Kidney epithelial cell (primary cell): Measurements from ENCODE around the gene TMEFF1. TPM values are rescaled to one million over a fixed set of nuclear protein-coding genes. Genes with fewer than 3 reads are reported as not detected.

Experiments
- DNase-seq: peaks from one replicate; pipeline ENCODE4 v3.0.0-alpha.2; 2010; ENCODE audit warnings: low read depth
- H3K27me3 ChIP-seq: 2 replicates; pipeline ENCODE4 v1.6.0; 2011; ENCODE audit warnings: low read length; ENCODE audit not compliant: control insufficient read depth, insufficient read depth
- H3K36me3 ChIP-seq: 2 replicates; pipeline ENCODE4 v1.5.1; 2011; ENCODE audit warnings: low read length; ENCODE audit not compliant: control insufficient read depth, insufficient read depth
- H3K4me3 ChIP-seq: 2 replicates; pipeline ENCODE4 v1.5.1; 2011; ENCODE audit warnings: low read depth, mild to moderate bottlenecking, control low read depth, low read length
- total RNA-seq: library from RNA; depleted of rRNA; stranded (reverse); fragments of >200 nt; gene quantifications from 2 replicates; pipeline ENCODE4 v1.2.3, GENCODE V29; 2015
- TF ChIP-seq, protein P1 (sequence below): IDR thresholded peaks from 2 replicates; pipeline ENCODE4 v1.5.1; 2011; ENCODE audit warnings: mild to moderate bottlenecking, moderate library complexity, low read length, control low read depth, inconsistent platforms; ENCODE audit not compliant: insufficient read depth, poor library complexity, severe bottlenecking

TMEFF1 gene
- total RNA-seq, 1 donor from 2014 or later: 23.4 TPM

DNA sequence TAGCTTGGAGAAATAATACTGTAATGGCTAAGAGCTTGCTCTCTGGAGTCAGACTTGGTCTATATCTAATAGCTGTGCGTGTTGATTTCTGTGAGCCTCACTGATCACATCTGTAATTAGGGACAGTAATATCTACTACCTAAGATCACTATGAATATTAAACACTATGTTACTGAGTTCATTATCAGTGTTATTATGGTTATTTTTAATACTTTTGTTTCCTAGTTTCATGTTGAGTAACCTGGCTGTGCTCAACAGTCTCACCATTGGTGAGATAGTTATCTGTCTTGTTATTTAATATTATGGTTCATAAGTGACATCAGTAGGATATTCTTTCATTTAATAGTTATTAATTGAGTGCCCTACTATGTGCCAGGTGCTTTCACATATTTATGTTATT, 82.5 kb downstream of the TMEFF1 start:
- H3K27me3 ChIP-seq: no peaks in the 10 kb centered on the region
- TF ChIP-seq, protein P1, sequence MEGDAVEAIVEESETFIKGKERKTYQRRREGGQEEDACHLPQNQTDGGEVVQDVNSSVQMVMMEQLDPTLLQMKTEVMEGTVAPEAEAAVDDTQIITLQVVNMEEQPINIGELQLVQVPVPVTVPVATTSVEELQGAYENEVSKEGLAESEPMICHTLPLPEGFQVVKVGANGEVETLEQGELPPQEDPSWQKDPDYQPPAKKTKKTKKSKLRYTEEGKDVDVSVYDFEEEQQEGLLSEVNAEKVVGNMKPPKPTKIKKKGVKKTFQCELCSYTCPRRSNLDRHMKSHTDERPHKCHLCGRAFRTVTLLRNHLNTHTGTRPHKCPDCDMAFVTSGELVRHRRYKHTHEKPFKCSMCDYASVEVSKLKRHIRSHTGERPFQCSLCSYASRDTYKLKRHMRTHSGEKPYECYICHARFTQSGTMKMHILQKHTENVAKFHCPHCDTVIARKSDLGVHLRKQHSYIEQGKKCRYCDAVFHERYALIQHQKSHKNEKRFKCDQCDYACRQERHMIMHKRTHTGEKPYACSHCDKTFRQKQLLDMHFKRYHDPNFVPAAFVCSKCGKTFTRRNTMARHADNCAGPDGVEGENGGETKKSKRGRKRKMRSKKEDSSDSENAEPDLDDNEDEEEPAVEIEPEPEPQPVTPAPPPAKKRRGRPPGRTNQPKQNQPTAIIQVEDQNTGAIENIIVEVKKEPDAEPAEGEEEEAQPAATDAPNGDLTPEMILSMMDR: no peak
- no peaks in the 10 kb centered on the region for H3K36me3 ChIP-seq
- no peak overlapping the region for H3K4me3 ChIP-seq
- DNase-seq: no peak

- no peaks in the 10 kb centered on the region for H3K36me3 ChIP-seq
- DNase-seq: no peak
- H3K4me3 ChIP-seq: no peak overlapping the region
- TF ChIP-seq, protein P1: no peak
- H3K27me3 ChIP-seq: no peaks in the 10 kb centered on the region
Measured at GRCh38 chr9:100557053-100557452, 84.1 kb downstream of the TMEFF1 start.

GRCh38 chr9:100561256-100561655, 88.3 kb downstream of the TMEFF1 start:
- Histone ChIP-seq H3K27me3 (no peaks in the 10 kb centered on the region), H3K36me3 (no peaks in the 10 kb centered on the region), H3K4me3 (no peak overlapping the region)
- peak; percentile 14 for DNase-seq
- TF ChIP-seq, protein P1: no peak

GRCh38 chr9:100567856-100568255, 94.9 kb downstream of the TMEFF1 start:
- Histone ChIP-seq H3K36me3 (no peaks in the 10 kb centered on the region), H3K27me3 (no peaks in the 10 kb centered on the region), H3K4me3 (no peak overlapping the region)
- no peak for DNase-seq
- TF ChIP-seq, protein P1: no peak

GRCh38 chr9:100573655-100574260, 100.8 kb downstream of the TMEFF1 start:
- TF ChIP-seq, protein P1: no peak
- Histone ChIP-seq H3K36me3 (no peaks in the 10 kb centered on the region), H3K27me3 (no peaks in the 10 kb centered on the region), H3K4me3 (no peak overlapping the region)
- no peak for DNase-seq

- H3K4me3 ChIP-seq: no peak overlapping the region
- DNase-seq: no peak
- H3K36me3 ChIP-seq: no peaks in the 10 kb centered on the region
- no peaks in the 10 kb centered on the region for H3K27me3 ChIP-seq
- TF ChIP-seq, protein P1: no peak
Measured at GRCh38 chr9:100575006-100575405, 102.1 kb downstream of the TMEFF1 start.
